Measurements from ENCODE around the gene MAPK12.

MAPK12 gene

GRCh38 chr22:50299785-50300619, 38.5 kb upstream of the MAPK12 start:
- no peak for DNase-seq (ENCODE audit: low read depth)

- no peak for DNase-seq (ENCODE audit: low read depth)
Observed at GRCh38 chr22:50298937-50299784, 37.7 kb upstream of the MAPK12 start.

- DNase-seq (ENCODE audit: low read depth) = no peak
Observed at GRCh38 chr22:50298266-50298637, 36.8 kb upstream of the MAPK12 start.

- no peak for DNase-seq (ENCODE audit: low read depth)
Observed at GRCh38 chr22:50297510-50298265, 36.2 kb upstream of the MAPK12 start.

GRCh38 chr22:50296658-50297490, 35.4 kb upstream of the MAPK12 start:
- no peak for DNase-seq (ENCODE audit: low read depth)

GRCh38 chr22:50294319-50294656, 32.8 kb upstream of the MAPK12 start:
- DNase-seq (ENCODE audit: low read depth) = no peak

GRCh38 chr22:50293441-50294318, 32.2 kb upstream of the MAPK12 start:
- no peak for DNase-seq (ENCODE audit: low read depth)

- DNase-seq (ENCODE audit: low read depth) = no peak
Observed at GRCh38 chr22:50292643-50293440, 31.4 kb upstream of the MAPK12 start.

GRCh38 chr22:50289942-50290630, 28.6 kb upstream of the MAPK12 start:
- no peak for DNase-seq (ENCODE audit: low read depth)

GRCh38 chr22:50289151-50289941, 27.9 kb upstream of the MAPK12 start:
- no peak for DNase-seq (ENCODE audit: low read depth)

GRCh38 chr22:50287731-50288130, 26.2 kb upstream of the MAPK12 start:
- DNase-seq (ENCODE audit: low read depth) = no peak

- DNase-seq (ENCODE audit: low read depth) = no peak
Observed at GRCh38 chr22:50286701-50287318, 25.3 kb upstream of the MAPK12 start.

- DNase-seq (ENCODE audit: low read depth) = no peak
Observed at GRCh38 chr22:50286275-50286674, 24.8 kb upstream of the MAPK12 start.

GRCh38 chr22:50285568-50286229, 24.2 kb upstream of the MAPK12 start:
- no peak for DNase-seq (ENCODE audit: low read depth)

- no peak for DNase-seq (ENCODE audit: low read depth)
Observed at GRCh38 chr22:50284479-50284878, 23.0 kb upstream of the MAPK12 start.

- no peak for DNase-seq (ENCODE audit: low read depth)
Observed at GRCh38 chr22:50283821-50284220, 22.3 kb upstream of the MAPK12 start.
